ENCODE data around the gene ICAM2.
"Not testable (repeated sequence)": the region's sequence is repeated elsewhere in the genome, so short reads cannot be mapped to it uniquely, and the experiment has no call there.

DNA sequence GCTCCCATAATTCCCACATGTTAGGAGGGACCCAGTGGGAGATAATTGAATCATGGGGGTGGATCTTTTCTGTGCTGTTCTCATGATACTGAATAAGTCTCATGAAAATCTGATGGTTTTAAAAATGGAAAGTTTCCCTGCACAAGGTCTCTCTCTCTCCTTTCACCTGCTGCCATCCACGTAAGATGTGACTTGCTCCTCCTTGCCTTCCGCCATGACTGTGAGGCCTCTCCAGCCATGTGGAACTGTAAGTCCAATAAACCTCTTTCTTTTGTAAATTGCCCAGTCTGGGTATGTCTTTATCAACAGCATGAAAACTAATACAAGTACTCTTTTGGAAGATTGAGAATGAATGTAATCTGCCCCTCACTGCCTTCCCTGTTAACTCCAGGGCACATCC lies 37.8 kb downstream of the ICAM2 start:
- TF ChIP-seq SNAI2 (CRISPR knock-in tag; IDR thresholded peaks at IDR 0.05); ARNTL (CRISPR knock-in tag; IDR thresholded peaks at IDR 0.05; ENCODE audit: borderline replicate concordance, low read depth); OSR1 (CRISPR knock-in tag; IDR thresholded peaks at IDR 0.05): not testable (repeated sequence)
- TF ChIP-seq, protein P1, sequence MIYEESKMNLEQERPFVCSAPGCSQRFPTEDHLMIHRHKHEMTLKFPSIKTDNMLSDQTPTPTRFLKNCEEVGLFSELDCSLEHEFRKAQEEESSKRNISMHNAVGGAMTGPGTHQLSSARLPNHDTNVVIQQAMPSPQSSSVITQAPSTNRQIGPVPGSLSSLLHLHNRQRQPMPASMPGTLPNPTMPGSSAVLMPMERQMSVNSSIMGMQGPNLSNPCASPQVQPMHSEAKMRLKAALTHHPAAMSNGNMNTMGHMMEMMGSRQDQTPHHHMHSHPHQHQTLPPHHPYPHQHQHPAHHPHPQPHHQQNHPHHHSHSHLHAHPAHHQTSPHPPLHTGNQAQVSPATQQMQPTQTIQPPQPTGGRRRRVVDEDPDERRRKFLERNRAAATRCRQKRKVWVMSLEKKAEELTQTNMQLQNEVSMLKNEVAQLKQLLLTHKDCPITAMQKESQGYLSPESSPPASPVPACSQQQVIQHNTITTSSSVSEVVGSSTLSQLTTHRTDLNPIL (CRISPR knock-in tag; IDR thresholded peaks at IDR 0.05; ENCODE audit: low read depth): not testable (repeated sequence)
- TF ChIP-seq, protein P2, sequence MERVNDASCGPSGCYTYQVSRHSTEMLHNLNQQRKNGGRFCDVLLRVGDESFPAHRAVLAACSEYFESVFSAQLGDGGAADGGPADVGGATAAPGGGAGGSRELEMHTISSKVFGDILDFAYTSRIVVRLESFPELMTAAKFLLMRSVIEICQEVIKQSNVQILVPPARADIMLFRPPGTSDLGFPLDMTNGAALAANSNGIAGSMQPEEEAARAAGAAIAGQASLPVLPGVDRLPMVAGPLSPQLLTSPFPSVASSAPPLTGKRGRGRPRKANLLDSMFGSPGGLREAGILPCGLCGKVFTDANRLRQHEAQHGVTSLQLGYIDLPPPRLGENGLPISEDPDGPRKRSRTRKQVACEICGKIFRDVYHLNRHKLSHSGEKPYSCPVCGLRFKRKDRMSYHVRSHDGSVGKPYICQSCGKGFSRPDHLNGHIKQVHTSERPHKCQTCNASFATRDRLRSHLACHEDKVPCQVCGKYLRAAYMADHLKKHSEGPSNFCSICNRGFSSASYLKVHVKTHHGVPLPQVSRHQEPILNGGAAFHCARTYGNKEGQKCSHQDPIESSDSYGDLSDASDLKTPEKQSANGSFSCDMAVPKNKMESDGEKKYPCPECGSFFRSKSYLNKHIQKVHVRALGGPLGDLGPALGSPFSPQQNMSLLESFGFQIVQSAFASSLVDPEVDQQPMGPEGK (CRISPR knock-in tag; IDR thresholded peaks at IDR 0.05; ENCODE audit: borderline replicate concordance): not testable (repeated sequence)
- TF ChIP-seq, protein P3, sequence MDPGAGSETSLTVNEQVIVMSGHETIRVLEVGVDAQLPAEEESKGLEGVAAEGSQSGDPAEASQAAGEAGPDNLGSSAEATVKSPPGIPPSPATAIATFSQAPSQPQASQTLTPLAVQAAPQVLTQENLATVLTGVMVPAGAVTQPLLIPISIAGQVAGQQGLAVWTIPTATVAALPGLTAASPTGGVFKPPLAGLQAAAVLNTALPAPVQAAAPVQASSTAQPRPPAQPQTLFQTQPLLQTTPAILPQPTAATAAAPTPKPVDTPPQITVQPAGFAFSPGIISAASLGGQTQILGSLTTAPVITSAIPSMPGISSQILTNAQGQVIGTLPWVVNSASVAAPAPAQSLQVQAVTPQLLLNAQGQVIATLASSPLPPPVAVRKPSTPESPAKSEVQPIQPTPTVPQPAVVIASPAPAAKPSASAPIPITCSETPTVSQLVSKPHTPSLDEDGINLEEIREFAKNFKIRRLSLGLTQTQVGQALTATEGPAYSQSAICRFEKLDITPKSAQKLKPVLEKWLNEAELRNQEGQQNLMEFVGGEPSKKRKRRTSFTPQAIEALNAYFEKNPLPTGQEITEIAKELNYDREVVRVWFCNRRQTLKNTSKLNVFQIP (CRISPR knock-in tag; IDR thresholded peaks at IDR 0.05; ENCODE audit: borderline replicate concordance, low read depth): not testable (repeated sequence)

All from SK-N-SH treated with all-trans-retinoic acid at 6 μM for 48 hours (cell line).